Measurements from ENCODE around the gene SIN3B.

DNA sequence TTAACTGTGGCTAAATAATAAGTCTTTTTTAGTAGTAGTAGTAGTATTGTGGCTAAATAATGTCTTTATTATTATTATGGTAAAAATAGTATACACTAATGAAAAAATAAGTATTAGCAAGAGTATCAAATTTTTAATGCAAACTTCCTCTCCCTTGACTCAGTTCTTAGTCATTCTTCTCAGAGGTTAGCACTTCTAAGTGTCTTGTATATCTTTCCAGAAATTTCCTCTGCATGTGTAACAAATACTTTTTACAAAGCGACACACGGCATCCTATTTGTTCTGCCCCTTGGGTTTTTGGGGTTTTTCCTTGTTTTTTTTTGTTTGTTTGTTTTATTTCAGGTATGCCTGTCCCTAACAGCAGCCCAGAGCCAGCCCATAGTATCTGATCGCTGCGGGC is 20.9 kb downstream of the SIN3B start:
- no peak for TF ChIP-seq EZH2 (IDR thresholded peaks at IDR 0.05; ENCODE audit: insufficient read depth, poor library complexity, severe bottlenecking)
- TF ChIP-seq EZH2phosphoT487 (IDR thresholded peaks at IDR 0.05; ENCODE audit: insufficient read depth, low read depth): no peak

Measured in GM23248 (cell line).